Measurements from ENCODE around the gene FYN.

FYN gene

DNA sequence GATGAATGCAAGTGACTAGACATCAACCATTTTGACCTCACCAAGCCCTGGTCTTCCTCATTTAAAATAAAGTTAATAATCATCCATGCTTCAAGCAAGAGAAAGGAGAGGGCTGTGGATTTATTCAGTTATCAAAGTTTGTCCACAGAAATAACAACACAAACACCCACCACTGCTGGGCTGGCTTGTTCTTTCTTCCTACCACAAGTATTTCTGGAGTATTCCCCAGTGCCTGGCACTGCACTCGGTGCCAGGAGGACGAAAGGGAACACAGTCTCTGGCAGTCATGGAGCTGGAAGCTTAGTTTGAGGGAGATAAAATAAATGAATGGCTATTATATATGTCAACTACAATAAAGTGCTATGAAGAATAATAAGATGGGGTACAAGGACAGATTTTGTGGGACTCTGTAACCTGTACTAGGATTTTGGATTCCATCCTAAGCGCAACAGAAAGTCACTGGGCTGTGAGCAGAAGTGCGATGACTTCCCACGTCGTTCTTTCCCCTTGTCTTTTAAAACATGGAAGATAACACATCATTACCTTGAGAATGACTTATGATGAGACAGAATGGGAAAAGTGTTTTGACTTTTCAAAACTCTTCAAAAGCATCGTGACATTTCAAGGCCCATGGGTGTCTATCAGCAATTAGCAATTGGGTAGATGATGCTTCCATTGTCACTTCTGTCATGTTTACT, 193.1 kb downstream of the FYN start:
- peak in 2 of 14 donors; percentile 13 to 35 for DNase-seq

DNA sequence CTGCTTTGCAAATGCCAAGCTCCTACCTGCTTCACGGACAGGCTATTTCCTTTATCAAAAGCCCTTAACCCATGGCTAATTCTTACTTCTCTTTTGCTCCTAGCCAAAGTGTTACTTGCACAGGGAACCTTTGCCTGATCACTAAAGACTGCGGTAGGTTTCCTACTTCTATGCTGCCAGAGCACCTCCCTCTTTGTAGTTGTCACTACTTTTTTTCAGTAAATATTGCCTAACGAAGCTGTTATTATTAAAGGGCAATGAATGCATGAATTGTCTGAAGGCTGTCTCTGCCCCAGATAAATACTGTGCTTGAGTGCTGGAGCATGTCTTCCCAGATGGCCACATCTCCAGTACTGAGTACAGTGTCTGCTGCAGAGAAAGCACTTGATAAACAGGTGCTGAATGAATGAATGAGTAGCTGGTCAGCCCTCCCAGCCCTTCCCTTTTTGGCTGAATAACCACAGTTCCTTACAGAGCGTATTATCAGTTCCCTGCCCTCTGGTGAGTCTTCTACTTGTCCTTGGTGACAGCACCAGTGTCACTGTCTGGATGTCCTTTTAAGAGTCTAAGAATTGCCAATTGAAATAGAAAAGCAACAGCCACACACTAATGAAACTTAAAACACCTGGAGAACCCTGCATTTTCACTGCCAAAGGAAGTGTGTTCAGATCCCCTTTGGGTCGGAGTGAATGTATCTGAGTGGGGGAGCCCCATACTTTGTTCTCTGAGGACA, 194.0 kb downstream of the FYN start:
- no peak for DNase-seq

DNA sequence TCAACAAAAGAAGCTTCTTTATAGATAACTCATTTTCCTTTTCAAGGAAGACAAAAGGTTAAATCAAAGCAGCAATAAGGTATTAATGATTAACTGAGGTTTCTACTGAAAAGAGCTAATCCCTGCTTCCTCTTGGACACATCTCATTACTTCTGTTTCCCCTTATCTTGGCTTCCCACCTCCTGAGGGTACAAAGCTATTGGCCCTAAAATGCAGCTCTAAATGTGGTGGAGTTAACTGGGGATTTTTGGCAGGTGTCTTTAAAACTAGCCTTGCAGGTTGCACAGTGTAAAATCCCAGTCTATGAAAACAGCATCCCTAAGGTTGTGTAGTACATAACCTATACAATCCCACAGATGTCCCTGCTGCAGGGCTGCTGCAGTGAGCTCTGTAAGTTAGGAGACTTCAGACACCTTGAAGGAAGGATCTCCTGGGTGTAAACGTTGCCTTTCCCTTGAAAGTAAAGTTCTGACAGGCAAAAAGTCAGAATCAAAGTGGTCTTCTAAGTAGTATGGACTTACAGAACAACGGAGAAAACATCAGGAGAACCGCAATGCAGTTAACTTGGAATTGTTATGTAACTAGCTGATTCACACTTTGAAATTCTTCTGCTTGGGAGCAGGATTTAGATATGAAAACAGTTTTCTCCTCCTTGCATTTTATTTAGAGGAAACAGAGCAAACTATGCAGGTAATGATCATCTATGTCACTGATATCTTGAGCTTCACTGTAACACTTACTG, 195.8 kb downstream of the FYN start:
- DNase-seq = no peak

DNA sequence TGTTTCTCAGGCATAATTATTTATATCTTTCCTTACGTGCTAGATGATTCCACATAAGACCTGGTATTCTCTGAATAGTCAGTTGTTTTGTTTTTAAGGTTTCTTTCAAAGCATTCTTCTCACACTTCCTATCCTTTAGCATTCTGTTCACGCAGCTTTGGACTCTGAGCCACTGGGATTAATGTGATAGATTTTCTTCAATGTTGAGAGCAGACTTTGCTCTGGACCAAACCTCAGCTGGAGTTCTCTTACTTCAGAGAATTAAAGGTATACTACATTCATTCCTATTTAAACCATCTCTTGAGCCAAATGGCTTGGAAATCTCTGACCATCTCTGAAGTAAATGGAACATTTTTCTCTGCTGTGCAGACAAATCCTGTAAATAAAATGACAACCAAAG, 196.9 kb downstream of the FYN start:
- DNase-seq = no peak

DNA sequence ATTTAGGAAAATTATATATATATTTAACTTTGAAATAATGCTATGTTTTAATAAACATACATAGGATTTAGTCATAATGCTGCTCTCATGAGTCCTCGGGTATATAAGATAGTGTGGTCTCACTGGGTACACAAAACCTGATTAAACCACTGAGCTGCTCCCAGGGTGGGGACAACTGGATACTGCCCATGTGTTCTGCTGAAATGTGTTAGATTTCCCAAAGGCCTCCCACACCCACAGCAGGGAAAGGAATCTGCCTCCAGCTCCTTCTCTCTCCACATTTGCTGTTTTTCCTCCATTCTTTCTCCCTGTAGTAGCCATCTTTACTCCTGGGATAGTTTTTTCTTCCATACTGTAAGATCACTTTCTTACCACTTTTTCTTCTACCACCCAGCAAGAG, 198.4 kb downstream of the FYN start:
- DNase-seq = no peak

DNA sequence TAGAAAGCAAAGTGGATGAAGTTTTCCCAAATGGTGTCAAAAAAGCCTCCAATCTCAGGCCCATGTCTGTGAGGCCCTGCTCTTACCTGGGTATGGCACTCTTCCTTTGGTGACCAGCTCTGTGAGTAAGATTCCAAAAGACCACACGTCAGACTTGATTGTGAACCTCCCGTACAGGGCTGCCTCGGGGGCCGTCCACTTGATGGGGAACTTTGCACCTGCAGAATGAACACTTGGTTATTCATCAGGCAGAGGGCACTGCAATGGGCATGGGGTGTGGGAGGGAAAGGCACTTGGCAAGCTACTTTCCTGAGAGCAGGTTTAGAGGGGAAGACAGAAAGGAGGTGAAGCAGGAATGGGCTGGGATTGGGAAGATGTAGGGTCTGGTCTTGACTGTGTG, 198.8 kb downstream of the FYN start:
- no peak for DNase-seq

DNA sequence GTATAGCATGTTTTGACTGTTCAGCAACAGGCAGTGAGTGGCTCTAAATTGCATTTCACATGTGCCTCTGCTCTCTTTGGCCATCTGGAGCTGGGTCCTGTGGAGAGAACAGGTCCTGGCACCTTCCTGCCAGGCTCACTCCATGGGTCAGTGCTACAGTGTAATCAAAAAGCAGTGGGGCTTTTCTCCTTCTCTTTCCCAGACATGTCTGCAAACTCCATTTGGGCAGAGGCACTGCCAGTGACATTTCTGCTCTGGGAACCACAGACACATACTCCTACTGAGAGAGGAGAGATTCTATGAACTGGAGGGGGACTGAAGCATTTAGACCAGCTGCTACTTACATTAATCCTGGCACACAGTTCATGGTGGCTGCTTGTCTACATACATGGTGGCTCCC, 199.3 kb downstream of the FYN start:
- DNase-seq = peak in 1 of 14 donors; percentile 92

DNA sequence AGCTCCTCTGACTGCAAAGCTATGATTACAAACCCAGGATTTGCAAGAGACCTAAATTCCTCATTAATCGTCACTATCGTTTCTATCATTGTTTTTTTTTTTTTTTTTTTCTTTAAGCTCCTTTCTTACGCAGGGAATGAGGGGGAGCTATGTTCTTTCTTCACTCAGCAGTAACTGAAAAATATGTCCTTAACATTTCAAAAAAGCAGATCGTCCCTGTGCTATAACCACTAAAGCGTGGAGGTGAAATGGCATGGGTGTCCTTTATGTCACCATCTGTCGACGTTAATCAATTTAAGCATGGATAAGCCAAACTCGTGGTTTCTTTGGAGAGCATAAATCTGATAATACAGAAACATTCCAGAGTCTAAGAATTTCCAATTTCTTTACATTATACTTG, 199.7 kb downstream of the FYN start:
- DNase-seq = no peak

DNA sequence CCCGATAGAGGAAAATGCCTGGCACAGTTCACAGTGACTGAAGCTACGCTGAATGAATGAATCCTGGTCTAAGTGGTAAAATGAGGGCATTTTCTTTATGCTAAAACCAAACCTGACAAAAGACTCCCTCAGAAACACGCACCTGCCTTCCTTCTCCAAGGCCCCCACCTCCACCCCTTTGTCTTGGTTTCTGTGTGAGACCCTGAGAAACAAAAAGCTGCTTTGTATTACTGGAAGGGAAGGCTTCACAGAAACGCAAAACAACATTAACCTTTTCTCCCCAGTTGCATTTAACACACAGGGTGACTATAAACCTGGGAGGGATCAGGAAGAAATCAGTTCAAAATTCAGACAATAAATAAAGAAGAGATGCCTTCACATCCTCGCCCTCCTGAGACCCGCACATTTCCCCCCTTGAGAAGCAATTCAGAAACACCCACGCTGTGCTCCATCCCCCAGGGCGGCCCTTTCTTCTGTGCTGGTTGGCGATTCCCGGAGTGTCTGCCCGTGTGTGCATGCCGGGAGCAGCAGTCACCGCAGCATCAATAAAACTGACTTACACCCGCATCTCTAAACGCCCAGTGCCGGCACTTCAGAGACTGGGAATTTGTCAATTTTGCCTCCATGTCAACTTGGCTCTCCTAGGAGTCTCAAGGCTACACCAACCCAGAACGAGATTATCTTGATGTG, 200.3 kb downstream of the FYN start:
- peak in 2 of 14 donors; percentile 31 to 37 for DNase-seq

DNA sequence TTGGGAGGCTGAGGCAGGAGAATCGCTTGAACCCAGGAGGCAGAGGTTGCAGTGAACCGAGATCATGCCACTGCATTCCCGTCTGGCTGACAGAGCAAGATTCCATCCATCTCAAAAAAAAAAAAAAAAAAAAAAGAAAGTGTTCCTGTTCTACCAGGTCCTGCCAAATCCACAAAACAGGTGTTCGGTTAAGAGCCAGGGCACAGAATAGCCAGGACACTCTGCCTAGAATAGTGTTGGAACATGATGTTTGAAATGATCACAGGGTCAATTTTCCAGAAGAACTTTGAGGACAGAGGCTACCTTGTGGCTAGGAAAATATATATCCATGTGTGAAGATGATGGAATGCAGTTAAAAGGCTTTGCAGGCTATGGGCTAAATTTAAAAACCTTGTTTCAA, 203.9 kb downstream of the FYN start:
- peak in 1 of 14 donors; percentile 7 for DNase-seq

DNA sequence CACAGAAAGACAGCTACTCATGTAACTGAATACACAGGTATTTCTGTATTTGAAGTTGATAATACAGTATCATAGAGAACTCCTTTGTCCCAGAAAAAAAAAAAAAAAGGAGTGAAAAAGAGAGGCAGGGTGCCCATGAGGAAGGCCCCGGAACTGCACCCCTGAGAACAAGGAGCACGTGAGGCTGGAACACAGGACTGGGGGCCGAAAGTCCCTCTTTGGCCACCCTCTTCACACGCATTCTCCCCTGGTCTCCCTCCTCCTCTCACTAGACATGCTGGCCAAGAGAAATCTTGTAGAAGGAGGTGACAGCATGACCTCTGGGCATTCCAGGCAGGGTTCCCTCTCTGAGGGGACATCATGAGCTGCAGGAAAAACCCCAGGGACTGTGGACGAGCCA, 204.8 kb downstream of the FYN start:
- no peak for DNase-seq

DNA sequence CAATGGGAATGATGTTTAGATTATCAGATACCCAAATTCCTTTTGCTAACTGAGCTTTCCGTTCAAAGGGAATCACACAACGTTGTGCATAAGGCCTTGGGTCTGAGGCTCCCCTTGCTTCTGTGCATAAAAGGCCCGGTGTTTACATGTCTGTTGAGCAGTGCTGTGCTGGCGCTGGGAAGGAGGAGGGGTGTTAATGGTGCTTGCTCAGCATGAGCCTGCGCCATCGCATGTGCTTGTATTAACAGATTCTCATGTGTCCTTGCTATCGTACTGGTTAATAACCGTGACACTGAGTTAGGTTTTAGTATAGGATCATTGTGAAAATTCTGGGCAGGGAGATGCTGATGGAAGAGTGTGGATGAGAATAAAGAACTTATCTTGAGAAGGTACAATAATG, 205.3 kb downstream of the FYN start:
- no peak for DNase-seq

DNA sequence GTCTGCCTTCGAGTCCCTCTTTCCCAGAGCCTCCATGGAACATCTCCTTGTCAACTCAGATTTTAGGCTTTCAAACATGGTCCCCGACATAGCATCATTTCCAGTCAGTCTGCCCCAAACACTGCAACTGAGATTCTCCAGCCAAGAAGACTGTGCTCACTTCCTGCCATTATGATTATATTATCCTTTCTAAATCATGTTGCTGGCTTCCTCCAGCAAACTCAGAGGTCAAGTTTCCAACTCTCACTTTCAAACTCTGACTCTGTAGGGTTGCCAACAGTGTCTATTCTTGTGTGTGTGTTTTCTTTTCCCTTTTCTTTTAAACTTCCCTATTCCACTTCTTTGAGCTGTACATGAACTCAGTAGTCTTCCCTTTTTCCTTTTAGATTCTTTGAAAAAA, 206.4 kb downstream of the FYN start:
- peak in 1 of 14 donors; percentile 23 for DNase-seq

DNA sequence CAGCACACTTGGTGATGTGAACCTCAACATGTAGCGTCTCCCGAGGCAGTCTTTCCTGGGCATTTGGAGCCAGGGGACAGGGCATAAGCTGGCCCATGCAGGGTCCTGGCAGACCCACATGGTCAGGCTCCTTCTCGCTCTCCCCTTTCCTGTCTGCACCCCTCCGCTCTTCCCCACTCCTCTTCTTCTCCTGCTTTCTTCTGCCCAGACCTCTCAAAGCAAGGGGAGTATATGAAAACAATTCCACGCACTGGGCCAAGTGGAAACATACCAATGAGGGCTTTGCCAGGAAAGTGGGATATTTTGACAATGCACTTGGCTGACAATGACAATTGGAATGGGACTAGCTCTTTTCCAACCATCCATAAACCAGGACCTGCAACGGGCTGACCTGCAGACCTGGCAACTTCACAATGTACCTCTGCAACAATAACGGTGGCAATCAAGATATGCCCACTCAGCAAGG, 208.7 kb downstream of the FYN start:
- peak in 1 of 14 donors; percentile 63 for DNase-seq

DNA sequence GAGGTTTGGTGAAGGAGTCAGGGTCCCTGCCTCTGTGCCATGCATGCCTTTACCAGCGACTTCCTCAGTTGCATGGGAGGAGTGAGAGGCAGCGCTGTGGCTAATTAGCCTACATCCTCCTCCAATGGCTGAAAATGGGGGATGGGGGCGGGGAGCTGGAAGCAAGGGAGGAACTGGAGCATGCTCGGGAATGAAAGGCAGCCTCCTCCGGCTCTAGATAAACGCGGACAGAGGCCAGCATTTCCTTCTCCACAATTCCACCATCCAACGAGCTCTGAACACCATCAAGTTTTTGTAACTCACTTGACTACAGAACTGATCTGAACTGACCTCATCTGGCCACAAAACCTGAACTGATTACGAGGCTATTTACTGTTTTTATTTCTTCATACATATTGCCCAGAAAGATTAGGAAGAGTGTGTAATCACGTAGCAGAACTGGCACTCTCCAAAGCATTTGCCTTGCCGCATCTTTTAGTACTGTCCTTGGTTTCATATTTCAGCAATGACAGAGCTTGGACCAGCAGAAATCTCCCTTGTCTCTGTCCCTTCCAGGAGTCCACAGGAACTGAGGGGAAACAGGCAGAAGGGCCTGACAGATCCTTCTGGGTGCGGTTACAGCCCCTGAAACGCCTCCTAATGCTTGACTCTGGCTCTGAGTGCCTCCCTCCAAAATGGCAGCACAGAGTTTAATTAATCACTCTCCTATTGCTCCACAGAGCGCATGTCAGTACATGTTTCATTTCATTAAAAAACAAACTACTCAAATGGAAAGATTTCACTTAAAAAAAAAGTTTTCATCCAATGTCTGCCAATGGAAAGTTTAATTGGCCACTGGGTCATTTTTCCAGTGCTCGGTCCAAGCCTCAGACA, 209.3 kb downstream of the FYN start:
- peak in 3 of 14 donors; percentile 41 to 79 (median 44) for DNase-seq

DNA sequence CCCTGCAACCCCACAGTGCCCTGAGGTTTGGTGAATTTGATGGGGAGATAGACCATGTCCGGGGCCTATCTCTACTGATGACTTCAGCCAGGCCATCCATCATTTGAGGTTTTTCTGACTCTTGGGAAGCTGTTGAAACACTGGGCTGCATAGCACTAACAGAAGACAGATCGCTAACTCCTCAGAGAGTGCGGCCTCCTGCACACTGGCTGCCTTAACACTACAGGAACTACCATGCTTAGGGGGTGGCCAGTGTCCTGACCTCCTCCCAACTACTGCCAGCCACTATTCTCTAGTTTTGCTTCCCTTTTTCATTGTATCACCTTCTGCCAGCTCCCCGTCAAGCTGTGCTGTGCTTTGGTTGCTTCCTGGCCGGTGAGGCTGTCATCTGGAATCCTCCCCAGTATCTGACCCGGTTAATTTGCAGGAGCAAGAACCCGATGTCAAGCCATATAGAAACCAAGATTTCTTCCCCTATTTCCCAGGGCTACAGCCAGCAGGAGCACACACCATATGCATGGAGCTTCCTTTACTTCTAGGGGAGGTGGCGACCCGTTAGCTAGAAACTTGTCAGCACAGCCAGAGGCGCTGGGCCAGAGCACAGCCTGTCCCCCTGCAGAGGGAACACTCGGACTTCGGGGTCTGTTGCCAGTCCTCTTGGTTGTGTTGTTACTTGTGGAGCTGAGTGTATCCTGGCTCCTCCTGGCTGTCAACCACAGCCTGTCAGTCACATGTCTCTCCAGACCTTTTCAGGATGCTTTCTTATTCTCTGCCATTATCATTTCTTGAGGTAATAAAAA, 210.3 kb downstream of the FYN start:
- DNase-seq = peak in 6 of 14 donors; percentile 40 to 90 (median 62)

DNA sequence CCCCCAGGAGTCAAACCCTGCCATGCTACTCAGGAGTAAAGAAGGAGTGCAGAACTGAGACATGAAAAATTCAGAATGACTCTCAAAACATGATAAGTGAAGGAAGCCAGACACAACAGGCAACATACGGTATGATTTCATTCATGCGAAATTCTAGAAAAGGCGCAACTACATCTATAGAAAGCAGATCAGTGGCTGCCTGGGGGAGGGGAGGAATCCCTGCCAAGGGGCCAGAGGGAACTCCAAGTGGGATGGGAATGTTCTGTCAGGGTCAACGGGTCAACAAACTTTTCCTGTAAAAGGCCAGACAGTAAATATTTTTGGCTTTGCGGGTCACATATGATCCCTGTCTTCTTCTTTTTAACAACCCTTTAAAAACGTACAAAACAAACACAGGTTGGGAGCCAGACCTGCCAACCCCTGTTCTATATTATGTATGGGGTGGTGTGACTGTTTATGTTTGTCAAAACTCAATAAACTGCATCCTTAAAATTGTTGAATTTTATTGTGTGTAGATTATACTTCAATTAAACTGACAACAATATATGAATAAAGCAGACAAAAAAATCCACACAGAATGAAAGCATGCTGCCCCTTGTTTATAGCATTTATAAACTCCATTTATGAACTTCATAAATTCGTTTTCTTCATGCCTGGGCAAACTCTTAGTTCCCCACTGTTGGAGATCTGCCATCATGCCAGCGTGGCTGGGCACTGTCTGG, 211.0 kb downstream of the FYN start:
- no peak for DNase-seq

DNA sequence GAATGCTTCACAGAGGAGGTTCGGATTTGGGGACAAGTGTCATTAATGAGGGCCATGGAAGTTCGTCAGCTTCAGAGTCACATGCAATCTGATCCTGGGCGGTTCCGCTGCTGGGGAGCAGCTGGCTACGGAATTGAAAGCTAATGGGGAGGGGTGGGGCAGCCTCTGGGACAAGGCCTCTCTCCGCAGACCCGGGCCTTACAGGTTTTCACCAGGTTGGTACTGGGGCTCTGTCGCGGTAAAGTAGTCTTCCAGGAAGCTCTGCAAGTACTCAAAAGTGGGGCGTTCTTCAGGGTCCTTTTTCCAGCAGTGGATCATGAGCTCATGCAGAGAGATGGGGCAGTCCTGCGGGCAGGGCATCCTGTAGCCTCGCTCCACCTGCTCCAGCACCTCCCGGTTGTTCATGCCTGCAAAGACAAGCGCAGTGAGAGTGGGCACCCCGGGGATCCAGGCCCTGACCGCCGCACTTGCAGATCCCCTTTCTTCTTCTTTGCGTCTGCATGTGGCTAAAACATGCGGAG, 211.7 kb downstream of the FYN start:
- no peak for DNase-seq

DNA sequence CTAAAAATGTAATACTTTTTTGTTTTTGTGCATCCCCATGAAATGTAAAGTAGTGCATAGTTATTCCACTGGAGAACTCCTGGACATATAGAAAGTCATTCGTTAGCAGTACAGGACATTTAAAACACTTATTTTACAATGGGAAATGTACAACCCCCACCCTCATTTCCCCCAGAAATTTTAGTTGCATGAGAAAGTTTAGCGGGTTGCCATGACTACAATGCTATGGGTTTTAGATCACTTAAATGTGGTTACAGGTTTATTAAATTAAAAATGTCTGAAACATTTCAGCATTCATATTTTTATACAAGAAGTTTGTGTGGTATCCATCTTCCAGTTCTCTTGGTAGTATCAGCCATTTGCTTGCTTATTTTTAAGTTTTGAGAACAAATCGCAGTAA, 212.7 kb downstream of the FYN start:
- no peak for DNase-seq

All from C1 segment of cervical spinal cord (tissue), 14 donors.